Neural cell (in vitro differentiated cells): ENCODE data around the gene TMCC2.

Experiments used
- POLR2AphosphoS5 ChIP-seq: IDR thresholded peaks from 2 replicates; pipeline ENCODE4 v1.6.1; 2012
- SMC3 ChIP-seq: fragments of 450-650 bp; conservative IDR thresholded peaks from 2 replicates; pipeline ENCODE4 v1.6.1; 2014; ENCODE audit warnings: antibody characterized with exemption, mild to moderate bottlenecking, moderate library complexity; ENCODE audit not compliant: poor library complexity
- TF ChIP-seq, protein P1 (sequence below): fragments of 450-650 bp; IDR thresholded peaks from 2 replicates; pipeline ENCODE4 v1.5.1; 2014; ENCODE audit warnings: antibody characterized with exemption, mild to moderate bottlenecking, moderate library complexity; ENCODE audit not compliant: poor library complexity, severe bottlenecking
- TF ChIP-seq, protein P2 (sequence below): IDR thresholded peaks from 2 replicates; pipeline ENCODE4 v1.6.1; 2012; ENCODE audit warnings: borderline replicate concordance

DNA sequence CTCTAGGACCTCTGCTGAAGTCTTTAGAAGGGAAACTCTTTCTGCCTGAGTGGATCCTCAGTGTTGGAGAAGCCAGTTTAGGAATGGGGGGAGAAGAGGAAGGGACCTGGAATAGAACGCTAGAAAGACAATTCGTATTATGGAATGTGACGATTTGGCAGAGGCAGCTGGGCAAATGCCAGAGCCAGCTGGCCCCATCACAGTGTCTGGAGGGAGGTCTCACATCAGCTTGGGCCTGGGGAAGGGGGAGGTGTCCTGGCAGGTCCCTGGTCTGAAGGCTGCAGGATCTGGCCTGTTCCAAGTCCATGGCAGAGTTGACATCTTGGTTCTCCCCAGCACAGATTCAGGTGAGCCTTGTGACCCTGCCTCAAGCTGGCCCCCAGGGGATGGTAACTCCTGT, 11.3 kb downstream of the TMCC2 start:
- TF ChIP-seq, protein P1, sequence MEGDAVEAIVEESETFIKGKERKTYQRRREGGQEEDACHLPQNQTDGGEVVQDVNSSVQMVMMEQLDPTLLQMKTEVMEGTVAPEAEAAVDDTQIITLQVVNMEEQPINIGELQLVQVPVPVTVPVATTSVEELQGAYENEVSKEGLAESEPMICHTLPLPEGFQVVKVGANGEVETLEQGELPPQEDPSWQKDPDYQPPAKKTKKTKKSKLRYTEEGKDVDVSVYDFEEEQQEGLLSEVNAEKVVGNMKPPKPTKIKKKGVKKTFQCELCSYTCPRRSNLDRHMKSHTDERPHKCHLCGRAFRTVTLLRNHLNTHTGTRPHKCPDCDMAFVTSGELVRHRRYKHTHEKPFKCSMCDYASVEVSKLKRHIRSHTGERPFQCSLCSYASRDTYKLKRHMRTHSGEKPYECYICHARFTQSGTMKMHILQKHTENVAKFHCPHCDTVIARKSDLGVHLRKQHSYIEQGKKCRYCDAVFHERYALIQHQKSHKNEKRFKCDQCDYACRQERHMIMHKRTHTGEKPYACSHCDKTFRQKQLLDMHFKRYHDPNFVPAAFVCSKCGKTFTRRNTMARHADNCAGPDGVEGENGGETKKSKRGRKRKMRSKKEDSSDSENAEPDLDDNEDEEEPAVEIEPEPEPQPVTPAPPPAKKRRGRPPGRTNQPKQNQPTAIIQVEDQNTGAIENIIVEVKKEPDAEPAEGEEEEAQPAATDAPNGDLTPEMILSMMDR, result no peak
- no peak for TF ChIP-seq SMC3
- TF ChIP-seq, protein P2, sequence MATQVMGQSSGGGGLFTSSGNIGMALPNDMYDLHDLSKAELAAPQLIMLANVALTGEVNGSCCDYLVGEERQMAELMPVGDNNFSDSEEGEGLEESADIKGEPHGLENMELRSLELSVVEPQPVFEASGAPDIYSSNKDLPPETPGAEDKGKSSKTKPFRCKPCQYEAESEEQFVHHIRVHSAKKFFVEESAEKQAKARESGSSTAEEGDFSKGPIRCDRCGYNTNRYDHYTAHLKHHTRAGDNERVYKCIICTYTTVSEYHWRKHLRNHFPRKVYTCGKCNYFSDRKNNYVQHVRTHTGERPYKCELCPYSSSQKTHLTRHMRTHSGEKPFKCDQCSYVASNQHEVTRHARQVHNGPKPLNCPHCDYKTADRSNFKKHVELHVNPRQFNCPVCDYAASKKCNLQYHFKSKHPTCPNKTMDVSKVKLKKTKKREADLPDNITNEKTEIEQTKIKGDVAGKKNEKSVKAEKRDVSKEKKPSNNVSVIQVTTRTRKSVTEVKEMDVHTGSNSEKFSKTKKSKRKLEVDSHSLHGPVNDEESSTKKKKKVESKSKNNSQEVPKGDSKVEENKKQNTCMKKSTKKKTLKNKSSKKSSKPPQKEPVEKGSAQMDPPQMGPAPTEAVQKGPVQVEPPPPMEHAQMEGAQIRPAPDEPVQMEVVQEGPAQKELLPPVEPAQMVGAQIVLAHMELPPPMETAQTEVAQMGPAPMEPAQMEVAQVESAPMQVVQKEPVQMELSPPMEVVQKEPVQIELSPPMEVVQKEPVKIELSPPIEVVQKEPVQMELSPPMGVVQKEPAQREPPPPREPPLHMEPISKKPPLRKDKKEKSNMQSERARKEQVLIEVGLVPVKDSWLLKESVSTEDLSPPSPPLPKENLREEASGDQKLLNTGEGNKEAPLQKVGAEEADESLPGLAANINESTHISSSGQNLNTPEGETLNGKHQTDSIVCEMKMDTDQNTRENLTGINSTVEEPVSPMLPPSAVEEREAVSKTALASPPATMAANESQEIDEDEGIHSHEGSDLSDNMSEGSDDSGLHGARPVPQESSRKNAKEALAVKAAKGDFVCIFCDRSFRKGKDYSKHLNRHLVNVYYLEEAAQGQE, result no peak
- no peak for TF ChIP-seq POLR2AphosphoS5
